ENCODE data around the gene ZNF366. TPM values are rescaled to one million over a fixed set of nuclear protein-coding genes. Genes with fewer than 3 reads are reported as not detected.

The ZNF366 gene
- total RNA-seq, 4 donors from 2014 or later, result 2.6 to 14.7 (median 3.8) TPM

GRCh38 chr5:72480841-72481240, 26.4 kb downstream of the ZNF366 start:
- TF ChIP-seq CTCF (IDR thresholded peaks at IDR 0.05; ENCODE audit: low read depth), result no peak

- no peak for TF ChIP-seq CTCF (IDR thresholded peaks at IDR 0.05; ENCODE audit: low read depth)
These were observed 27.3 kb downstream of the ZNF366 start for GRCh38 chr5:72479921-72480320.

GRCh38 chr5:72478684-72479083, 28.5 kb downstream of the ZNF366 start:
- TF ChIP-seq CTCF (IDR thresholded peaks at IDR 0.05; ENCODE audit: low read depth), result no peak

GRCh38 chr5:72478276-72478675, 28.9 kb downstream of the ZNF366 start:
- TF ChIP-seq CTCF (IDR thresholded peaks at IDR 0.05; ENCODE audit: low read depth), result no peak

- no peak for TF ChIP-seq CTCF (IDR thresholded peaks at IDR 0.05; ENCODE audit: low read depth)
These were observed 29.6 kb downstream of the ZNF366 start for GRCh38 chr5:72477644-72478043.

- TF ChIP-seq CTCF (IDR thresholded peaks at IDR 0.05; ENCODE audit: low read depth), result no peak
These were observed 30.0 kb downstream of the ZNF366 start for GRCh38 chr5:72477176-72477575.

- TF ChIP-seq CTCF (IDR thresholded peaks at IDR 0.05; ENCODE audit: low read depth), result no peak
These were observed 30.5 kb downstream of the ZNF366 start for GRCh38 chr5:72476721-72477120.

Data from subcutaneous adipose tissue (tissue), 4 donors.